Measurements from ENCODE around the gene FAM163B.

The FAM163B gene

DNA sequence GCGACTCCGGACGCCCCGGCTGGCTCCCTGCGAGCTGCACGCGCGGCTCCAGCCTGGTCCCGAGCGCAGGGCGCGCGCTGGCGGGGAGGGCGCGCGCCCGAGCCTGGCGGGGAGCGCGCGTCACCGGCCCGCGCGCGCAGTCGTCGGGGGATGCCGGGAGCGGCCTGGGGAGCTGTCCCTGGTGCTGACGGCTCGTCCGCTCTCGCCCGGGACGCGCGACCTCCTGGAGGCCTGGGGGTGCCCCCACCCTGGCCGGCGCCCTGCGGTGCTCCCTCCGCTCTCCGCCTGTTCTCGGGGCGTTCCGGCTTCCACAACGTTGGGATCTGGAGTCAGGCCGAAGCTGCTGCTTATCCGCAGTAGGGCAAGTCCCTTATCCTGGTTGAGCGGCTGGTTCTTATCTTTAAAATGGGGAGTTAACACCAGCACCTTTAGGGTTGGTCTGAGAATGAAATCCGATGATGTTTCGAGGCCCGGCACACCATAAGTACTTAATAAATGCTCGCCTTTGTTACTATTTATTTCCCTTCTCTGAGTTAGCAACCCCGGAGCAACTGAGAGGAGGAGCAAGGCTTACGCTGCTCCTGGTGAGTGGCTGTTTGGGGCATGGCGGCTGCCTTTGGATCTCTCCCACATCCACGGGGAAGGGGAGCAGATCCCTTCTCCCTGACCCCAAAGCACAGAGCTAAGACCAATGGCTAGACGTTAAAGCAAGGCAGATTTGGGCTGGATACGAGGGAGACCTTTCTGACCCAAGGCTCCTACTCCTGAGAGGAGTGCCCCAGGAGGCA is at the start of gene FAM163B:
Gene FAM163B, minus strand, starts transcription at position 79 of the 788 bp plus-strand sequence. CDS start 29,166 bp downstream, outside the sequence.
- DNase-seq (ENCODE audit: low read depth), result peak; percentile 18

DNA sequence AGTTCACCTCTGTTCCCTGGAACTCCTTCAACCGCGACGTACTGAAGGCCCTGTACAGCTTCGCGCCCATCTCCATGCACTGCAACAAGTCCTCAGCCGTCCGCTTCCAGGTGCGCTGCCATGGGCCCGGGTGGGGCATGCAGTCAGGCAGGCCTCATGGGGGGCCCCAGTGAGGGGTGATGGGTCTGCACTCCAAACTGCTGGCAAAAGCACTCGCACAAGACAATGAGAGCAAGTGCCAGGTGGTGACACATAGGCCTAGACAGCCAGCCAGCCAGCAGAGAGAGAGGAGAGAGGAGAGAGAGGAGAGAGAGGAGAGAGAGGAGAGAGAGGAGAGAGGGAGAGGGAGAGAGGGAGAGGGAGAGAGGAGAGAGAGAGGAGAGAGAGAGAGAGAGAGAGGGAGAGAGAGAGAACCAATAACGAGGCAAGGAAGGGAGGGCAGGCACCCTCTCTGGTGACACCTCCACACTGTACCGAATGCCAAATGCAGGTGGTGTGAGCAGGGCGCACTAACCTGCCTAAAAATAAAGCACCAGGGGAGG is 48.0 kb upstream of the FAM163B start:
- no peak for DNase-seq (ENCODE audit: low read depth)

DNA sequence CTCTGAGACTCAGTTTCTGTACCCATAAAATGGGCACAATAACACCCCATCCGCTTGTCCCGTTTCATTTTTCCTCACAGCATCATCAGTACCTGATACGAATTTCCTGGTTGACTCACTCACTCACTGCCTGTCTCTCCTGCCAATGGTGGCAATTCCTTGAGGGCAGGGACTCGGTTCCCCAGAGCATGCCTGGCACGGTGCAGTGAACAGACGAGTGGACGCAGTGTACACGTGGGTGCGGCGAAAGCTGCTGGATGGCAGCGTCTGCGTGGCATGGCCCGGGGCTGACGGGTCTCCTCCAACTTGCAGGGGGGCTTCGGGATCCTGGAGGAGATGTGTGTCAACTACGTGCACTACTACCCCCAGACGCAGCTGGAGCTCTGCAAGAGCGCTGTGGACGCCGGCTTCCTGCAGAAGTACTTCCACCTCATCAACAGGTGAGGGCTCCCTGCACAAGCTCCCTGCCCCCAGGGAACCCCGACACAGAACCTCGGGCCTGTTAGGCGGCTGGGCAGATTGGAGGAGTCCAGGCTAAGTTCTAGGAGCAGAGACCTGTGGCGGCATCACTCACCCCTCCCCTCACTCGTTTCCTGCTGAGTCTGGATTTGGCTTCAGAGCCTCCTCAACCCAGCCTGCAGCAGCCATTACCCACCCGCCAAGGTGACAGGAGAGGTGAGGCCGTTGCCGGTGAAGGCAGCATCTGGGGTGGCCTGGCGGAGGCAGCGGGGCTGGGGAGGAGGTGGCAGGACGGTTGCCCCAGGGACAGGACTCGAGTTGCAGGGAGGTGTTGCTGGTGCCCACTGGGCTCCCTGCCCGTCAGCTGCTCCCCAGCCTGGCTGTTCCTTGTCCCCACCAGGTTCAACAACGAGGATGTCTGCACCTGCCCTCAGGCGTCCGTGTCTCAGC is 47.3 kb upstream of the FAM163B start:
- no peak for DNase-seq (ENCODE audit: low read depth)

DNA sequence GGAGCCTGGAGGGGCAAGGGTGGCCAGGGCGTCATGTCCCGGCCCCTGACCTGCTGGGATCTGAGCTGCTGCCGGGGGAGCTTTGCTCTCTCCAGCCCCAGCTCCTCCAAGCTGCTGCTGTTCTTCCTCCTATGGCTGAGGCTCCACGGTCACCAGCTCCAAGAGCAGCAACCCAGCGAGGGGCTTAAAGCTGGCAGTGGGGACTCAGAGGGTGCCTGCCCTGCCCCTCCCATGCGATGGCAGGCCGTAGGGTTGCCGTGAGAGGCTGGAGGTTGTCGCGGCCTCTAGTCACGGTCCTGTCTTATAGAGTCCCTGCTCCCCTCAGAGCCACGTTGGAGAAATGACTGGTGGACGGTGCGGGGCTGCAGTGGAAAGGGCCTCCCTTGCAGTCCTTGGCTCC is 46.5 kb upstream of the FAM163B start:
- no peak for DNase-seq (ENCODE audit: low read depth)

DNA sequence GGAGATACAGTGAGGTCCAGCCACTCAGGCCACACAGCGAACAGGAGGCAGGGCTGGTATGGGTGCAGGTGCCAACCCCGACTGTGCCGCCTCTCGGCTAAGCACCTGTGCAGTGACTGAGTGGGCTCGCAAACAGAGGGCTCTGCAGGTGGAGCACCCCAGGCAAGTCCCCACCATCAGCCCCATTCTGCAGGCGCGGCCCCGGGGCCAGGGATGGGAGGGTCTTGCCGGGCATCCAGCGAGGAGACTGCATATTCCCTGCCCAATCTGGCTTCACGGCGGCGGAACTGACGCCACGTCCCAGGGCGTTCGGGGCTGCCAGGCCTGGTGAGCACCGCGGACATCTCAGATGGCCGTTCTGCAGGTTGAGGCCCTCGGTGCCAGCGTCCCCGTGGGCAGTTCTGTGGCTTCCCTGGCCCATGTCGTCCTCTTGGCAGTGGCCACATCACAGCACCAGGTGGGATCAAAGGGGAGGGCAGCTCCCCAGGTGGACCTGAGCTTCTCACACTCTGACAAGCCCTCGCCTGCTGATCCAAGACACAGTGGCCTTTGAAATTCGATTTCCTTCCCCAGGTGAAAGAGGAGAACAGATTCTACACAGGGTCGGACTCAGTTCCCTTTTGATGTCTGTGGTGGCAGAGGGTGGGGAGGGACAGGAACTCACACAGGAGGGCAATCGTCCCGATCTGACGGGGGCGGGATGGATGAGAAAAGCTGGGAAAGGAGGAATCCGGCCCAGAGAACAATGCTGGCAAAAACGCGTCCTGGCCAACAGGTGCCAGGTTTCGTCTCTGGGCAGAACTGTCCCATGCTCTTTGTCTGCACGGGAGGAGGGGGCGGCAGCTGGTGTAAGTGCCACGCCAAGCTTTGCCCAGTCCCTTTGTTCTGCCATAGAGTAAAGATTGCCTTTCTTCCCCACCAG is 45.8 kb upstream of the FAM163B start:
- no peak for DNase-seq (ENCODE audit: low read depth)

DNA sequence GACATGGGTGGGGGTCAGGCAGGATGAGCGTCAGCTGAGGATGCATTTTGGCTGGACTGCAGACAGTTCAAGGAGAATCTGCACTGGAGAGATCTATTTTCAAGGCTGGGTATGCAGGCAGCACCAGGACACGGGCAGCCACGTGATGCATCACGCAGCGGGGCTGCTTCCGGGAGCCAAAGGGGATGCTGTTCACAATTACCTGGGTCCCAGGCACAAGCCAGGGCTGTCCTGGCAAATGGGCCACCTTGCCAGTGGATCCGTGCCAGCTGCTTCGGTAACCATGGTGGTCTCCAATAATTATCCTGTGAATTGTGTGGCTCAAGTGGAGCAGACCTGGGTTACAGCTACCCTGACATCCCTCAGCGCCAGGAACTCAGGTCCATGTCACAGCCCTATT is 44.4 kb upstream of the FAM163B start:
- DNase-seq (ENCODE audit: low read depth), result no peak

DNA sequence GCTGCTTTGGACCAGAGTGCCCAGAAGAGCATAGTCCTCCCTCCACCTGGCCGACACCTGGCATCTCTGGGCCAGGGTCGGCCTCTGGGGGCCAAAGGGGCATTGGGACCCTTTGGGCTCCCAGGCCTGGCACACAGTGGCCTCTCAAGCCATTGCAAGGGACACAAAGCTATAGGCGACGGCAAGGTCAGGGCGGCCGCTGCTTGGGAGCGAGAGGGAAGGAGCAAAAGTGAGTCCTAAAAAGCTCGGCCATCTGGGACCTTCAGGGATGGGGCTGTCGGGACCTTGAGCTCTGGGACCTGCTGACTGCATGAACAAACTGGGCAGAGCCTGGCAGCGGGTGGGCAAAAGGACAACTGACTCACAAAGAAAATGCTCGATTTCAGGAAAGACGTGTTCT is 40.8 kb upstream of the FAM163B start:
- DNase-seq (ENCODE audit: low read depth), result no peak

DNA sequence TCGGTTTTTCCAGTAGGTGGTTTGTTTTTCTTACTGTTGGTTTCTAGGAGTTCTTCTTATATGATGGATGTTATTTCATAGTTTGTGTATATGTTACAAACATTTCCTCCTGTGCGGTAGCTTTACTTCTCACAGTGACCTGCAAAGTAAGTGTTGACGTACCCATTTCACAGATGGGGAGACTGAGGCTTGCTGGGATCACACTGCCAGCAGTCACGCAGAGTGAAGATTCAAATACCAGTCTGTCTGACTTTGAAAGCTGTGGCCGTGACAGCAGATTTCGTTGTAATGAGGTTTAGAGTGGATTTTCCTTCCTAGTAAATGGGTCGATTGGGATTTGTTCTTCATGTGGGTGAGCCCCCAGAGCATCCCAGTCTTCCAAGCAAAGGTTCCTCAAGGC is 40.0 kb upstream of the FAM163B start:
- no peak for DNase-seq (ENCODE audit: low read depth)

DNA sequence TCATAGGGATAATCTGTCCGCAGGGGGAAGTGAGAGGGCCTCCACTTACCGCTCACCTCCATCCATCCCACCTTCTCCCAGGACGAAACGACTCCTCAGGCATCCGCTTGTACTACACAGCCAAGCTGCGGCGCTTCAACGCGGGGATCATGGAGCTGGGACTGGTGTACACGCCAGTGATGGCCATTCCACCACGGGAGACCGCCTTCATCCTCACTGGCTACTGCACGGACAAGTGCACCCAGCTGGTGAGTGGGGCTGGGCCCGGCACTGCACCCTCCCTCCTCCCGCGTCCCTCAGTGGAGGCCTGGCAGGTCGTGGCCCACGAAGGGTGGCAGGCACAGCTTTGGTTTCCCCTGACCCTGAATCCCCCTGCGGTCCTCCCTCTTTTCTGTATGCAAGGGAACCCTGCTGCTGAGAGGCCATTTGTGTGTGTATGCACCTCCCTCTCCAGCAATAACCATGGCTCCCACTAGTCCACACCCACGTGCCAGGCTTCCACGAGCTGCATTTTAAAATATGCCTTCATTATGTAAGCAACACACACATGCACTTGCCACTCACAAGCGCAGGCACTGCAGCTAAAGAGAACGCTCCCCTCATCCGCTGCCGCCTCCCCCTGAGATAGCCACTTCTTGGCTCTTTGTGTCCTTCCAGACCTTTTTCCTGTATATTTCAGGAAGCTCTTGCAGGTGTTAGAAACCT is 38.7 kb upstream of the FAM163B start:
- DNase-seq (ENCODE audit: low read depth), result no peak

DNA sequence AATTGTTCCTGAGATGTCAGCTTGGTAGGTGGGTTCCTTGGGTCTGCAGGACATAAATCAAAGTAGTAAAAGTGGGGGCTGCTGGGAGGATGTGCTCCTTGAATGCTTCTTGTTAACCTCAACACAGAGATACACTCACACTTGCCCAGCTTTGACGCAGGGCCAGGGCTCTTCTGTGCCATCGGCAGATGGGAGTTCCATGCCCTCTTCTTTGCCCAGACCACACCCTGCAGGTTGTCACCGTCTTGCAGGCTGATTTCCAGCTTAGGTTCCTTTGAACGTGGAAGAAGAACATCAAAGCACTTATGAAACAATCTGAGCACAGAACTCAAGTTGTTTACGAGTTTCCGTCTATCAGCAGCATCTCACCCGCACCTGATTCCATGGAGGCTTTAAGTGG is 38.0 kb upstream of the FAM163B start:
- DNase-seq (ENCODE audit: low read depth), result no peak

DNA sequence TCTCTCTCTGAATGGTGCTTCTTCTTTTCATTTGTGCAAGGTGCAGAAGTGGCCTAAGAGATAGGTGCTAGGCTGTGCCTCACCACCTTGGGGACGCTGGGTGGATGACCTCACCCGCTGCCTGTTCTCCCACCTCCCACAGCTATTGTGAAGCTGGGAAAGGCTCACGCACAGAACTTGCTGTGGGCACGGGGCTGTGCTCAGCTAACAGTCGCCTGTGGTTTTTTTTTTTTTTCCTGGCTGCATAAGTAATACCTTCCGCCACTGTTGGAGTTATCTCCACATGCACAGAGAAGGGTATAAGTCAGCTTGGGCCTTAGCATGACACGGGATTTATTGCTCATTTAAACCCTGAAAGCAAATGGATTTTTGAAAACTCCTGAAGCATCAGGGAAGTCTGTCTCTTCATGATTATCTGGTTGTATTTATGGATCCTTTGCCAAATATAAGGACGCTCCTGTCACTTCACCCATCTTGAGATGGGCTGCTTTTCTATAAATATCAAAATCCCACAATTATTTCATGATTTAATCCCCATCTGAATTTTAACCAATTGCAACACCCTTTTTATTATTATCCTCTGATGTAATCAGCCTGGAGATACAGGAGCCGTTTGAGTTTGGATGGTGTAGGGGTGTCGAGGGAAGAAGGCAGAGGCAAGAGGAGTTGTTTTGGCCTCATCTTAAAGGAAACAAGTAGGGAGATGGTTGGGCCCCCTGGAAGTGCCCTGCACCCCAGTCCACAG is 36.0 kb upstream of the FAM163B start:
- no peak for DNase-seq (ENCODE audit: low read depth)

DNA sequence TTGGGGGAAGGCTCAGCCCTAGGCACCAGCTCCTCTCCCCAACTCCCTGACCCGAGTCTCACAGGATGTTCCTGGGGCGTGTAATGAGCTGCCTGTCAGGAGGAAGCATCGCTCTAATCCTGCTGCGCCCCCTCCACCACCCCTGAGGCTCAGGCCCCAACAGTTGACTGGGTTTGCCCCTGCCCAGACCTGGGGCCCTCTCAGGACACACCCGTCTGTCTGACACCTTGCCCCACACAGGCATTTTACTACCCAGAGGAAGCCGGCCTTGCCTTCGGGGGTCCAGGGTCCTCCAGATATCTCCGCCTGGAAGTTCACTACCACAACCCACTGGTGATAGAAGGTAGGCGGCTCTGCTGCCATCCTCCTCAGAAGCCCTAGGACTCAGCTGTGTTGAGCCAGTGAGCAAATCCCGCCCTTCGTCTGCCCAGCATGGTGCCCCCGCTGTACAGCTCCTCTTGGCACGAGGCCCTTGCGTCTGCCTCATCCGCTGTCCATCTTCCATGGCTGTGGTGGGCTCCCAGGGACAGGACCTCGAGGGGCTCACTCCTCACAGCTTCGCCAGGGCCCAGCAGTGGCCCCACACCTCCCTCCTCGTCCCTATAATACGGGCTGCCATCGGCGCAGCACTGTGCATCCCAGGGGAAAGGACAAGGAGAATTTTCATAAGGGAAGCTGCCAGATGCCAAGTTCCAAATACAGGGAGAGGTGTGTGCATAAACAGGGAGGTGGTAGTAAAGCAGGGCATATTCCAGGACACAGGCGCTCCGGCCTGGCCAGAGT is 35.0 kb upstream of the FAM163B start:
- no peak for DNase-seq (ENCODE audit: low read depth)

DNA sequence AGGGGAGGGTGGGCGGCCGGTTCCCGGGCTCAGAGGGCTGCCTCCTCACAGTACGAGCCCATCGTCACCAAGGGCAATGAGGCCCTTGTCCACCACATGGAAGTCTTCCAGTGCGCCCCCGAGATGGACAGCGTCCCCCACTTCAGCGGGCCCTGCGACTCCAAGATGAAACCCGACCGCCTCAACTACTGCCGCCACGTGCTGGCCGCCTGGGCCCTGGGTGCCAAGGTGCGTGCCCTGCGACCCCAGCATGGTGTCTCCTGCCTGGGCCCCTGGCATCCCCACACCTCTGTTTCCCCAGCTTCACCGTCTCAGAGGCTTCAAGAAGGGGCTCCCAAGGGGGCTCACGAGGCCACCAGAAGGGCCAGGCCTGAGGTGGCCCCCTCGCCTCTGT is 34.2 kb upstream of the FAM163B start:
- no peak for DNase-seq (ENCODE audit: low read depth)

DNA sequence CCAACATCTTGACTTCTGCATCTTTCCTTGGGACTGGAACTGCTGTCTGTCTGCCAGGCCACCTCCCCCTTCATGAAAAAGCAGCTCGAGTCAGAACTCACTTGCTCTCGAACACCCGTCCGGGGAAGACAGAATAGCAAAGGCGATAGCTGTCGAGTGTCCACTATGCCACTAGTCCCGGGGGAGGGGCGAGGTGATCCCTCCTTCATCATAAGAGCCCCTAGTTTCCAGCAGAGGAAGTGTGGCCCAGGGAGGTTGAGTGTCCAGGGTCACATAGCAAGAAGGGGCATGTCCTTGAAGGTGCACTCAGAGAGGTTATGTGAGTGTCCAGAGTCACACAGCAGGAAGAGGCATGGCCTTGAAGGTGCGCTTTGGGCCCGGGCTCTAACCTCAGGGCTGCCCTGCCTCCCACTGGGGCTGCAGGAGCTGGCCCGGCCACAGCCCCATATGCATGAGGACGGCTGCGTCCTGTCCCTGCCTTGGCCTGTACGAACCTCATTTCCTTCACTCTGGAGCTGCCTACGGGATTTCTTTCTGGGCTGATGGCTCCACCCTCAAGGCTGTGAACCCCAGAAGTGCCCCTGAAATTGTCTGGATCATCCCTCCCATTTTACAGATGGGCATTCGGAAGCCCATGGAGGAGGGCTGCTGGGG is 33.6 kb upstream of the FAM163B start:
- no peak for DNase-seq (ENCODE audit: low read depth)

DNA sequence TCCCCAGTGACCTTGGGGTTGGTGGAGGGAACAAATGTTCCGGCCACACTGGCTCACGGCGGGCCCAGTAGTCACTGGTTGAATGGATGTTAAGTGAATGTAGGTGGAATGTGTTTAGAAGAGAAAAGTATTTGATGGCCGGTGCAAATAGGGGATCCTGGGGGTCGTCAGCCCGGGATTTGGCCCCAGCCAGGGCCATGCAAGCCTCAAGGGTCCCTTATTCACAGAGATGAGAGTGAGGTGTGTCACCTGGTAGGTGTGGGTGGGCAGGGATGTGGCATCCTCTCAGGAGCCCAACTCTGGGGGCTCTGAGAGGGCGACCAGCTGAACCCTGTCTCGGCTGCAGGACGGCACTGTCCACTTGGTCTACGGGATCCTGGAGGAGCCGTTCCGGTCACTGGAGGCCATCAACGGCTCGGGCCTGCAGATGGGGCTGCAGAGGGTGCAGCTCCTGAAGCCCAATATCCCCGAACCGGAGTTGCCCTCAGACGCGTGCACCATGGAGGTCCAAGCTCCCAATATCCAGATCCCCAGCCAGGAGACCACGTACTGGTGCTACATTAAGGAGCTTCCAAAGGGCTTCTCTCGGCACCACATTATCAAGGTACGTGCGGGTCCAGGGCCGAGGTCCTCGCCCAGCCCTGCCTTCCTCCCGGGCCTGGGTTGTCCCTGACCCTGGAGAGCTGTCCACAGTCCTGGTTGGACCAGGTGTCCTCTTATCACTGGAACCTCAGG is 32.8 kb upstream of the FAM163B start:
- no peak for DNase-seq (ENCODE audit: low read depth)

DNA sequence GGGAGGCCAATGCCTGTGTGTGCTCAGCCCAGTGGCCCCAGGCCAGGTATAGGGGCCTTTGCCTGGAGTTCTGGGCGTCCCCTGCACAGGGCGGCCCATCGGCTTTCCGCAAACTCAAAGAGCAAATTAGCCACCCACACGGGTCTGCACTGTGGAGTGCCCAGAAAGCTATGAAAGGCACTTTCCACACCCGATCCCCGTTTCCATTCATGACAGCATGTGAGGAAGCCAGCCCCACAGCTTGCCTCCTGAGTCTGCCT is 32.1 kb upstream of the FAM163B start:
- no peak for DNase-seq (ENCODE audit: low read depth)

DNA sequence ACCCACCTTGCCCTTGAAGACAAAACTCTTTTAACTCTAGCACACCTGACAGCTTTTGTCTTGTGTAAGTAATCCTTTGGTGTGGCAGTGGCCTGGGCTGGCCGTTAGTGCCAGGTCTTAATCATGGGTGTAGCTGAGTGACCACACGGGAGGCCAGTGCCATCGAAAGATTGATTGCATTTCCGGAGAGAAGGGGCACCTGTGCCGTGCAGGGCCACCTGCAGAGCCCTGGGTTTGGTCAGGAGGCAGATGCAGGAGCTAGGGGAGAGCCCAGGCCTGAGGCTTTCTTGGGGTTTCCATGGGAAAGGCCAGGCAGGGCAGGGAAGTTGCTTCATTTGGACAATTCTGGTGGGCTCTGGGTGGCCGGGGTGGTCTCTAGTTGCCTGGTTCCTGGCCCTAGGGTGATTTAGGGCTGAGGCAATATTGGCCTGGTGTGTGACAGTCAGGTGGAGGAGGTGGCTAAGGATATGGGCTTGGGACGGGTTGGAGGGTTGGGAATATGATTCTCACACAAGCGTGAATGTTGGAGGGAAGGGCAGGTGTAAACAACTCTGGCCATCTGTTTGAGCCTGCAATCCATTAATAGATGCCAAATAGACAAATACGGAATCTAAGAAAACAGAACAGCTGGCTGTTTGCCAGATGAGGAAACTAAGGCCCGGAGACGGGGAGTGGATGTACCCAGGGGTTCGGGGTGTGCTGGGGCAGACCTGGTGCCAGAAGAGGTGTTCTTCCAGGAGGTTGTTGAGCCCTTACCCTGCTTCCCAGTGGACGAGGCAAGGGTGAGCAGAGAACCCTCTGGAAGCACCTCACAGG is 31.6 kb upstream of the FAM163B start:
- DNase-seq (ENCODE audit: low read depth), result no peak

DNA sequence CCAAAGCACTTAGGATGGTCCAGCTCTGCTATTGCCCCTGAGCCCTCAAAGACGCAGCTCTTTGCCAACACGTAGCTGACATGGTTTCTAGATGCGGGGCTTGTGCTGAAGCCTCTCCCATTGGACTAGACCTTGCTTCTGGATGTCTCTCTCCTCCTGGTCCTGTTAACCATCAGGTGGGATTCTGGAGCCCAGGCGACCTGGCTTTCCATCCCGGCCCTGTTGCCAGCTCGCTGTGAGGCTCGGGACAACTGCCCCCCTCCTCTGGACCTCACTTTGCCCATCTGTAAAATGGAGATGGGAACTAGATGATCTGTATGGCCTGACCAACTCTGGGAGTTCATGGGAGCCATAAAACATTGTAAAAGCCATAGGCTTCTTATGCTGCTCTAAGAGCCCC is 31.0 kb upstream of the FAM163B start:
- no peak for DNase-seq (ENCODE audit: low read depth)
